Liver (tissue), 9 donors: ENCODE measurements around the gene OPN4. TPM values are rescaled to one million over a fixed set of nuclear protein-coding genes. Genes with fewer than 3 reads are reported as not detected.

Experiments
- DNase-seq: peaks from one replicate; pipeline ENCODE4 v3.0.0-alpha.2; 2017; ENCODE audit warnings: low spot score
- H3K27ac ChIP-seq, 2 donors: one replicate each; pipeline ENCODE4 v1.7.0; 2013; ENCODE audit warnings: inconsistent platforms in 2 of 2, low read length in 2 of 2, control low read depth in 1 of 2, low read depth in 1 of 2, mild to moderate bottlenecking in 1 of 2
- H3K27me3 ChIP-seq, 4 donors: one replicate each; pipeline versions ENCODE4 v1.6.1 to v1.7.0; 2013; ENCODE audit warnings: low read length in 3 of 4, inconsistent platforms in 1 of 4, mild to moderate bottlenecking in 1 of 4, moderate library complexity in 1 of 4; ENCODE audit not compliant: control insufficient read depth in 4 of 4, insufficient read depth in 4 of 4
- H3K36me3 ChIP-seq, 4 donors: one replicate each; pipeline versions ENCODE4 v1.6.1 to v1.7.0; 2013; ENCODE audit warnings: low read length in 3 of 4, mild to moderate bottlenecking in 3 of 4, low read depth in 1 of 4, moderate library complexity in 1 of 4; ENCODE audit not compliant: control insufficient read depth in 4 of 4, insufficient read depth in 3 of 4
- H3K4me1 ChIP-seq, 4 donors: one replicate each; pipeline versions ENCODE4 v1.6.1 to v1.7.0; 2013; ENCODE audit warnings: low read length in 3 of 4, mild to moderate bottlenecking in 3 of 4, moderate library complexity in 1 of 4; ENCODE audit not compliant: control insufficient read depth in 4 of 4, insufficient read depth in 4 of 4
- H3K4me3 ChIP-seq, 3 donors: one replicate each; pipeline versions ENCODE4 v1.6.1 to v1.7.0; 2013; ENCODE audit warnings: low read length in 3 of 3, control low read depth in 1 of 3, low read depth in 1 of 3, mild to moderate bottlenecking in 1 of 3
- H3K9ac ChIP-seq, 2 donors: one replicate each; pipeline ENCODE4 v1.7.0; 2013; ENCODE audit warnings: low read length in 2 of 2, mild to moderate bottlenecking in 2 of 2, moderate library complexity in 2 of 2, control low read depth in 1 of 2, low read depth in 1 of 2
- H3K9me3 ChIP-seq, 4 donors: one replicate each; pipeline versions ENCODE4 v1.6.1 to v1.7.0; 2013; ENCODE audit warnings: low read length in 3 of 4; ENCODE audit not compliant: control insufficient read depth in 4 of 4
- CTCF ChIP-seq: fragments of 150-350 bp; IDR thresholded peaks from 2 replicates; pipeline ENCODE4 v1.5.1; 2017; ENCODE audit warnings: improper control_type of control experiment, low read depth, low read length; ENCODE audit not compliant: missing input control
- EGR1 ChIP-seq, 2 donors: IDR thresholded peaks; 2 replicates each; pipeline ENCODE4 v1.6.1; 2016 to 2018; ENCODE audit warnings: antibody characterized with exemption in 2 of 2, low read depth in 2 of 2
- FOXA1 ChIP-seq: IDR thresholded peaks from 2 replicates; pipeline ENCODE4 v1.6.1; 2016; ENCODE audit warnings: antibody characterized with exemption
- FOXA2 ChIP-seq: IDR thresholded peaks from 2 replicates; pipeline ENCODE4 v1.6.1; 2016; ENCODE audit warnings: antibody characterized with exemption
- GABPA ChIP-seq, 2 donors: IDR thresholded peaks in 1 of 2; conservative IDR thresholded peaks in 1 of 2; 2 replicates each; pipeline ENCODE4 v1.6.1; 2016; ENCODE audit warnings: antibody characterized with exemption in 2 of 2, mild to moderate bottlenecking in 1 of 2, moderate library complexity in 1 of 2
- HNF4A ChIP-seq, 2 donors: conservative IDR thresholded peaks; 2 replicates each; pipeline ENCODE4 v1.6.1; 2016; ENCODE audit warnings: antibody characterized with exemption in 2 of 2, mild to moderate bottlenecking in 2 of 2
- NR2F2 ChIP-seq: IDR thresholded peaks from 2 replicates; pipeline ENCODE4 v1.6.1; 2016; ENCODE audit warnings: antibody characterized with exemption
- RAD21 ChIP-seq, 2 donors: IDR thresholded peaks; 2 replicates each; pipeline ENCODE4 v1.6.1; 2016; ENCODE audit warnings: antibody characterized with exemption in 2 of 2, mild to moderate bottlenecking in 2 of 2
- RXRA ChIP-seq, 2 donors: IDR thresholded peaks; 2 replicates each; pipeline ENCODE4 v1.6.1; 2017 to 2018; ENCODE audit warnings: antibody characterized with exemption in 2 of 2, mild to moderate bottlenecking in 1 of 2
- TAF1 ChIP-seq: conservative IDR thresholded peaks from 2 replicates; pipeline ENCODE4 v1.6.1; 2016; ENCODE audit warnings: antibody characterized with exemption, mild to moderate bottlenecking
- YY1 ChIP-seq: IDR thresholded peaks from 2 replicates; pipeline ENCODE4 v1.6.1; 2016; ENCODE audit warnings: antibody characterized with exemption, mild to moderate bottlenecking
- ZBTB33 ChIP-seq: IDR thresholded peaks from 2 replicates; pipeline ENCODE4 v1.6.1; 2016; ENCODE audit warnings: antibody characterized with exemption
- WGBS: extraction: QIAGEN DNeasy Blood & Tissue Kit; methylation state at CpG from one replicate; pipeline ENCODE4 v1.1.7; 2013; 5-methylcytosine and 5-hydroxymethylcytosine counted together
- polyA plus RNA-seq, 2 donors: library from polyadenylated mRNA; stranded (reverse) in 1 of 2; unstranded in 1 of 2; fragments of 200-250 nt in 1 of 2; fragments of >200 nt in 1 of 2; fragmentation: Nextera tagmentation in 1 of 2; extraction: Ambion mirVana in 1 of 2; gene quantifications; one replicate each; pipeline versions ENCODE4 v1.2.1 to v1.2.3, GENCODE V29; 2013 to 2015
- total RNA-seq, 2 donors: library from RNA; depleted of rRNA; stranded (reverse); fragments of >200 nt; gene quantifications; one replicate each; pipeline ENCODE4 v1.2.3, GENCODE V29; 2014
- TF ChIP-seq, protein P1 (sequence below): IDR thresholded peaks from 2 replicates; pipeline ENCODE4 v1.6.1; 2016; ENCODE audit warnings: antibody characterized with exemption
- TF ChIP-seq, protein P2 (sequence below): IDR thresholded peaks from 2 replicates; pipeline ENCODE4 v1.6.1; 2016; ENCODE audit warnings: antibody characterized with exemption
- TF ChIP-seq, protein P3 (sequence below): IDR thresholded peaks from 2 replicates; pipeline ENCODE4 v1.6.1; 2016; ENCODE audit warnings: antibody characterized with exemption, mild to moderate bottlenecking
- donor health status: healthy.
- donor health status: healthy.
- donor health status: healthy.
- donor health status: healthy.
- donor health status: healthy.

OPN4 gene
- total and polyA plus RNA-seq, 4 donors = not detected

DNA sequence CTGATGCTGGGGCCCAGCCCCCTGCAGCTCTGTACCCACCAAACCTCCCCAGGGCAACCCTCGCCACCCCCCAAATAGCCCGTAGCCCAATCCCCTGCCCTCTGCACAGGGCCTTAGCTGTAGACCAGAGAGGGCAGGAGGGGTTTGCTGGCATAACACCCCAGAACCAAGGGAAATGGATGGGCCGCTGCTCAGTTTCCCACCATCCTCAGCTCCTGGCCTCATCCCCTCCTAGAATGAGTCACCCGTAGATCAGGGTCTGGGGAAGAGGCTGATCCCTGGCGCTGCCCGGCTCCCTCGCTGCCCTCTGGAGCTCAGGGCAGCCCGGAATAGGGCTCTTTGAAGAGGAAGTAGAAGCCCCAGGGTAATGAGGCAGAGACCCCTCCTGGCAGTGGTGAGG, 45.2 kb downstream of the OPN4 start:
- WGBS = 96% methylated on average over 8 of the region's 8 CpGs
- Histone ChIP-seq H3K9me3 (no peaks in the 10 kb centered on the region), H3K4me1 (no peaks in the 10 kb centered on the region), H3K27ac (no peak overlapping the region), H3K36me3 (no peaks in the 10 kb centered on the region), H3K27me3 (no peaks in the 10 kb centered on the region), H3K4me3 (no peak overlapping the region), H3K9ac (no peak overlapping the region)
- no peak for DNase-seq
- TF ChIP-seq FOXA2 (no peak), NR2F2 (no peak), RXRA (IDR thresholded peaks at IDR 0.05) (no peak), RAD21 (IDR thresholded peaks at IDR 0.05) (no peak)
- TF ChIP-seq, protein P1, sequence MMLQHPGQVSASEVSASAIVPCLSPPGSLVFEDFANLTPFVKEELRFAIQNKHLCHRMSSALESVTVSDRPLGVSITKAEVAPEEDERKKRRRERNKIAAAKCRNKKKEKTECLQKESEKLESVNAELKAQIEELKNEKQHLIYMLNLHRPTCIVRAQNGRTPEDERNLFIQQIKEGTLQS = no peak

DNA sequence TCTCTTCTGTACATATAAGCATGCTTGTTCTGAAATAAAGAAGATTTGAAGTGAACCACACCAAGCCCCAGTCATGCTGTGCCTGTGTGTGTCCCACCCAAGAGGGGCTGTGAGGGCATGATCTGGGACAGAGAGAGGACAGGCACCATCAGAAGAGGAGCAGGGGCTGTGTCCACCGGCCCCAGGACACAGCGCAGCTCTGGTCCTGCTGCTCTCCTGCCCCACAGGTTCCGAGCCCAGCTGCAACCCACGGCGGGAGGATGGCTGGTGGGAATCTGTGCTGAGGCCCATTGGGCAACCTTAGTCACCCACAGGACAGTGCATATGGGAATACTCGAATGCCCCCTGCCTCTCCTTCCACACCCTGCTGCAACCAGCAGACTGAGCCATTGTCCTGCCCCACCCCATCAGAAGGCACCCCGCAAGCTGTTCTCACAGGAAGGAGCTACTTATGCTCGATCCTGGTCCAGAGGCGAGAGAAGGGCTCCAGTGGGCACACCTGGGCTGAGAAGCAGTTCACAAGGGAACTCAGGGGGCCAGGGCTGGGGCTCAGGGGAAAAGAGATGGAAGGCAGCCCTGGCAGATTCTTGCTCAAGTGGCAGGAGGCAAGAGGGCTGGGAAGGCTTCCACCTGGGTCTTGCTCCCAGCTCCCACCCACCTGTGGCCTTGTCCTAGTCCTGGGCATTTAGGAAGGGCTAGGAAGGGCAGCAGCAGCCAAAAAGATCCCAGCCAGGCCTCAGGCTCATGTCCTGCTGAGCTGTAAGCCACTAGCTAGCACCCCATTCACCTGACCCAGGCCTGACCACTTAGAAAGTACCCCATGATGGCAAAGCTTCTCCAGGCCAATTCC, 45.9 kb downstream of the OPN4 start:
- no peak for DNase-seq
- TF ChIP-seq CTCF (no peak), TAF1 (no peak), ZBTB33 (no peak), EGR1 (IDR thresholded peaks at IDR 0.05; ENCODE audit: low read depth in 2 of 2) (no peak), FOXA2 (no peak), YY1 (no peak), RAD21 (IDR thresholded peaks at IDR 0.05) (no peak), GABPA (IDR thresholded peaks at IDR 0.05 in 1 of 2, conservative IDR thresholded peaks at IDR 0.05 in 1 of 2) (no peak), NR2F2 (no peak), FOXA1 (no peak), HNF4A (conservative IDR thresholded peaks at IDR 0.05) (no peak)
- TF ChIP-seq, protein P2, sequence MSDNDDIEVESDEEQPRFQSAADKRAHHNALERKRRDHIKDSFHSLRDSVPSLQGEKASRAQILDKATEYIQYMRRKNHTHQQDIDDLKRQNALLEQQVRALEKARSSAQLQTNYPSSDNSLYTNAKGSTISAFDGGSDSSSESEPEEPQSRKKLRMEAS = no peak
- TF ChIP-seq, protein P3, sequence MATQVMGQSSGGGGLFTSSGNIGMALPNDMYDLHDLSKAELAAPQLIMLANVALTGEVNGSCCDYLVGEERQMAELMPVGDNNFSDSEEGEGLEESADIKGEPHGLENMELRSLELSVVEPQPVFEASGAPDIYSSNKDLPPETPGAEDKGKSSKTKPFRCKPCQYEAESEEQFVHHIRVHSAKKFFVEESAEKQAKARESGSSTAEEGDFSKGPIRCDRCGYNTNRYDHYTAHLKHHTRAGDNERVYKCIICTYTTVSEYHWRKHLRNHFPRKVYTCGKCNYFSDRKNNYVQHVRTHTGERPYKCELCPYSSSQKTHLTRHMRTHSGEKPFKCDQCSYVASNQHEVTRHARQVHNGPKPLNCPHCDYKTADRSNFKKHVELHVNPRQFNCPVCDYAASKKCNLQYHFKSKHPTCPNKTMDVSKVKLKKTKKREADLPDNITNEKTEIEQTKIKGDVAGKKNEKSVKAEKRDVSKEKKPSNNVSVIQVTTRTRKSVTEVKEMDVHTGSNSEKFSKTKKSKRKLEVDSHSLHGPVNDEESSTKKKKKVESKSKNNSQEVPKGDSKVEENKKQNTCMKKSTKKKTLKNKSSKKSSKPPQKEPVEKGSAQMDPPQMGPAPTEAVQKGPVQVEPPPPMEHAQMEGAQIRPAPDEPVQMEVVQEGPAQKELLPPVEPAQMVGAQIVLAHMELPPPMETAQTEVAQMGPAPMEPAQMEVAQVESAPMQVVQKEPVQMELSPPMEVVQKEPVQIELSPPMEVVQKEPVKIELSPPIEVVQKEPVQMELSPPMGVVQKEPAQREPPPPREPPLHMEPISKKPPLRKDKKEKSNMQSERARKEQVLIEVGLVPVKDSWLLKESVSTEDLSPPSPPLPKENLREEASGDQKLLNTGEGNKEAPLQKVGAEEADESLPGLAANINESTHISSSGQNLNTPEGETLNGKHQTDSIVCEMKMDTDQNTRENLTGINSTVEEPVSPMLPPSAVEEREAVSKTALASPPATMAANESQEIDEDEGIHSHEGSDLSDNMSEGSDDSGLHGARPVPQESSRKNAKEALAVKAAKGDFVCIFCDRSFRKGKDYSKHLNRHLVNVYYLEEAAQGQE = no peak
- TF ChIP-seq, protein P1 = no peak
- Histone ChIP-seq H3K27ac (no peak overlapping the region), H3K9me3 (no peaks in the 10 kb centered on the region), H3K4me3 (no peak overlapping the region), H3K9ac (no peak overlapping the region), H3K36me3 (no peaks in the 10 kb centered on the region), H3K4me1 (no peaks in the 10 kb centered on the region), H3K27me3 (no peaks in the 10 kb centered on the region)
- WGBS = 87% methylated on average over 9 of the region's 9 CpGs
